Endothelial cell (in vitro differentiated cells): ENCODE results near the gene HDAC7. TPM values are rescaled to one million over a fixed set of nuclear protein-coding genes. Genes with fewer than 3 reads are reported as not detected.
A peak's percentile ranks its signal among the peaks of the same experiment; 100 is the strongest.

Experiments
- DNase-seq: peaks from one replicate; pipeline ENCODE4 v3.0.0; 2021; ENCODE audit warnings: low spot score
- H3K27ac Mint-ChIP-seq: one replicate; pipeline ENCODE4 v1.8.0; 2021; ENCODE audit warnings: mixed read lengths, inconsistent platforms; ENCODE audit not compliant: unreplicated experiment
- H3K27me3 Mint-ChIP-seq: one replicate; pipeline ENCODE4 v1.8.0; 2021; ENCODE audit warnings: mild to moderate bottlenecking, moderate library complexity, mixed read lengths, inconsistent platforms; ENCODE audit not compliant: unreplicated experiment
- H3K36me3 Mint-ChIP-seq: one replicate; pipeline ENCODE4 v1.8.0; 2021; ENCODE audit warnings: mild to moderate bottlenecking, low read depth, mixed read lengths, inconsistent platforms; ENCODE audit not compliant: unreplicated experiment
- H3K4me1 Mint-ChIP-seq: one replicate; pipeline ENCODE4 v1.8.0; 2021; ENCODE audit warnings: mild to moderate bottlenecking, mixed read lengths, inconsistent platforms; ENCODE audit not compliant: unreplicated experiment
- H3K4me3 Mint-ChIP-seq: one replicate; pipeline ENCODE4 v1.8.0; 2021; ENCODE audit warnings: mild to moderate bottlenecking, mixed read lengths, inconsistent platforms; ENCODE audit not compliant: unreplicated experiment
- H3K9me3 Mint-ChIP-seq: one replicate; pipeline ENCODE4 v1.8.0; 2021; ENCODE audit warnings: mixed read lengths, inconsistent platforms; ENCODE audit not compliant: unreplicated experiment
- total RNA-seq: library from RNA; stranded (reverse); fragmentation: NEBNext Ultra II Directional; extraction: Animal tissue kit (Norgen Biotek cat#: 25700); gene quantifications from one replicate; pipeline ENCODE4 v1.2.1, GENCODE V29; 2021; ENCODE audit not compliant: unreplicated experiment
- TF ChIP-seq, protein P1 (sequence below): fragments of 200-600 bp; sonication (generic); IDR thresholded peaks from one replicate; pipeline ENCODE4 v1.5.0; 2021; ENCODE audit warnings: antibody characterized with exemption; ENCODE audit not compliant: unreplicated experiment

Gene HDAC7
- total RNA-seq, 1 donor from 2014 or later: 387 TPM

DNA sequence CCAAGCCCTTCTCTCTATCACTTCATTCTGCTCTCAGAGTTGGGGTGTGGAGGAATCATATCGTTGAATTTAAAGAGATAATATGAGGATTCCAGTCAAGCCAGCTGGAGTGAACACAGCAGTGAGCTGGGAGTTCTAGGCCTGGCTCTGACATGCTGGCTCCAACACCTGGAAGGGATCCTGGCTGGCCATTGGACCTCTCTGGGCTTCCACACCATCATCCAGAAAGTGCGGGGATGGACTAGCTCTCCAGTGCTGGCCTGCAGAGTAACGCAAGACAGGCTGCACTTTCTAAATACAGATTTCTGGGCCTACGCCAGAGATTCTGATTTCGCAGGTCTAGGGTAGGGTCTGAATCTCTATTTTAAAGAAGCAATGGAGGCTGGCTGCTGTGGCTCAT, 34.8 kb upstream of the HDAC7 start:
- no peak overlapping the region for H3K27ac Mint-ChIP-seq

DNA sequence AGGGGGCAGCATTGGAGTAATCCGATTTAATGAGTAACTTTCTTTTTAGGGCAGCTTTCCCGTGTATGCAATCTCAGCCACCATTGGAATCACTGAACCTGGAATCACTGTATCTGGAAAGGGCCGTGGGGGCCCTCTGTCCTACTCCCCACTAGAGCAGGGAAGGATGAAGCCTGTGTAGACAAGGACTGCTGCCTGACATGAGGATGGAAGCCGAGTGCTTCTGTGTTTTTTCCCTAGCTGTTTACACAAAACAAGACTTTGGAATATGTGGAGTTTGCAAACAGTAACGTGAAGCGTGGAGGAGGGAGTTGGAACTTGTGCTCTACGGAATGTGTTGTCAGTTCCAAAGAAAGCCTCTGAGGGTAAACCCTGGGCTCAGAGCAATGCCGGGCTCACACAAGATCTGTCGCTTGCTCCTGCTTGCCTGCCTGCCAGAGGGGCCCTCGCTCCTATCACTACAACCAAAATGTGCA, 32.4 kb upstream of the HDAC7 start:
- Mint-ChIP-seq H3K27ac (no peak overlapping the region), H3K9me3 (no peaks in the 10 kb centered on the region), H3K4me1 (peaks cover 44% of the 10 kb centered on the region), H3K27me3 (peaks cover 17% of the 10 kb centered on the region), H3K4me3 (no peak overlapping the region), H3K36me3 (peaks cover 4% of the 10 kb centered on the region)
- TF ChIP-seq, protein P1, sequence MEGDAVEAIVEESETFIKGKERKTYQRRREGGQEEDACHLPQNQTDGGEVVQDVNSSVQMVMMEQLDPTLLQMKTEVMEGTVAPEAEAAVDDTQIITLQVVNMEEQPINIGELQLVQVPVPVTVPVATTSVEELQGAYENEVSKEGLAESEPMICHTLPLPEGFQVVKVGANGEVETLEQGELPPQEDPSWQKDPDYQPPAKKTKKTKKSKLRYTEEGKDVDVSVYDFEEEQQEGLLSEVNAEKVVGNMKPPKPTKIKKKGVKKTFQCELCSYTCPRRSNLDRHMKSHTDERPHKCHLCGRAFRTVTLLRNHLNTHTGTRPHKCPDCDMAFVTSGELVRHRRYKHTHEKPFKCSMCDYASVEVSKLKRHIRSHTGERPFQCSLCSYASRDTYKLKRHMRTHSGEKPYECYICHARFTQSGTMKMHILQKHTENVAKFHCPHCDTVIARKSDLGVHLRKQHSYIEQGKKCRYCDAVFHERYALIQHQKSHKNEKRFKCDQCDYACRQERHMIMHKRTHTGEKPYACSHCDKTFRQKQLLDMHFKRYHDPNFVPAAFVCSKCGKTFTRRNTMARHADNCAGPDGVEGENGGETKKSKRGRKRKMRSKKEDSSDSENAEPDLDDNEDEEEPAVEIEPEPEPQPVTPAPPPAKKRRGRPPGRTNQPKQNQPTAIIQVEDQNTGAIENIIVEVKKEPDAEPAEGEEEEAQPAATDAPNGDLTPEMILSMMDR: no peak
- DNase-seq: no peak

More for the DNA sequence above, 34.8 kb upstream of the HDAC7 start:
- Mint-ChIP-seq H3K4me3 (no peak overlapping the region), H3K9me3 (no peaks in the 10 kb centered on the region), H3K4me1 (peaks cover 27% of the 10 kb centered on the region), H3K27me3 (peaks cover 14% of the 10 kb centered on the region), H3K36me3 (peaks cover 4% of the 10 kb centered on the region)
- TF ChIP-seq, protein P1: no peak
- no peak for DNase-seq

DNA sequence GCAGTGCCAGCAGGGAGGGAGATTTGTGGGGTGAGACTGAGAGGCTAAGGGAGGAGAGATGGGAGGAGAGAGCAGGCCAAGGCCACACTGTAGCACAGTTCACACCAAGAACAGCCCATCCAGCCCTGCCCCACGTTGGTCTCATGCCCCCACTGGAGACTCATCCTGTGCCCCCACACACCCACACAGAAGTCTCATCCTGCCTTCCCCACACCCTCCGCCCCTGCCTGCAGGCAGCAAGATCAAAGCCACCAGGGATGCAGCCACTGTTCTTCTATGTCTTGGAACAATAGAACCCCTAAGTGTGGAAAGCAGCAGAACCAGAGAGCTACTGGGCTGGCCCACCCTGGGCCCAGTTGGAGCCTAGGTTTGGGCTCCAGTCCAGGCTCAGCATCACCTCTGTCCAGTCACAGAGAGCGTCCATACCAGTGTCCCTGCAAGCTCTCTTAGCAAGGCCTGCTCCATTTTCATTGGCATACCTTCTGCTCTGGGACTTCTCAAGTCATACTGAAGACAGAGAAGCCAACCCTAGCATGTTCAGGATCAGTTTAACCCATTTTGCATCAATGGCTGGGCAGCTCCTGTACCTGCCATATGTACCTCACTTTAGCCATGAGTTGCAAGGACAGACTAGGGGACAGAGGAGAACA, 31.7 kb upstream of the HDAC7 start:
- no peak overlapping the region for H3K4me3 Mint-ChIP-seq
- peaks cover 6% of the 10 kb centered on the region for H3K36me3 Mint-ChIP-seq
- peaks cover 16% of the 10 kb centered on the region for H3K27me3 Mint-ChIP-seq
- TF ChIP-seq, protein P1: no peak
- H3K9me3 Mint-ChIP-seq: no peaks in the 10 kb centered on the region
- no peak for DNase-seq
- peaks cover 51% of the 10 kb centered on the region for H3K4me1 Mint-ChIP-seq
- peak overlapping the region; percentile 67 for H3K27ac Mint-ChIP-seq

DNA sequence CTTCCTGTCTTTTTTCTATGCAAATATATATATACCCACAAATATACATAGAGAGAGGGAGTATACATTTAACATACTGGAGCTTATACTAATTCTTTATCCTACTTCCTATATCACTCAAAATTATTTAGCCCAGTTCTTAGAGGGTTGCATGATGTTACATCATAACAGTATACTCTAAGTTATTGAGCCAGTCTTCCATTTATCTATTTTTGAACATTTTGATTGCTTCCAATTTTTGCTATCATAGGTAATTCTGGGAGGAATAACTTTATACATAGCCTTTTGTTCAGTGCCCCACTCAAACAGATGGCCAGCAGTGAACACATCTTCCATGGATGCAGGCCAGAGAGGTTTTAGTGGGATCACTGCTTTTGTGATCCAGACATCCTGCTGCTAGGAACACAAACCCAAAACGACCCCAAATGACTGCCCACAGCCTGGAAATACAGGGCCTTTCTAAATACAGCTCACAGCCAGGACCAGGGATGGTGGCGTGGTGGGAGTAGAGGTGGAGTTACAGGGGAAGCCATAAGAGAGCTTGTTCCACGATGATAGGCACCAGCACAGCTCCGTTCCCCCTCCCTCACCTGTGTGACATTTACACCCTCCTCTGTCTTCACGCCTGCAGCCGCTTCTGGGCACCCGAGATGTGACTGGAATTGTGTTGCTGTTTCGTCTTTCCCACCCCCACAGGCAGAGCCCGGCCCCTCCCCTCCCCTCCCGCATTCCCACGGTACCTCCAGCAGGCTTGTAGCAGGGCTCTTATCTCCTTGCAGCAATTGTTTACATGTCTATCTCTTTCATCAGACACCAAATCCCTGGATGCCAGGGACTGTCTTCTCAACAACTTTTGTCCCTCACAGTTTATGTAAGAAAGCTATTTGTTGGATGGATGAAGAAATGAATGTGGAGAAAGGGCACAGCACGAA, 30.7 kb upstream of the HDAC7 start:
- TF ChIP-seq, protein P1: no peak
- H3K36me3 Mint-ChIP-seq: peaks cover 10% of the 10 kb centered on the region
- peaks cover 51% of the 10 kb centered on the region for H3K4me1 Mint-ChIP-seq
- peaks cover 20% of the 10 kb centered on the region for H3K27me3 Mint-ChIP-seq
- no peak for DNase-seq
- no peaks in the 10 kb centered on the region for H3K9me3 Mint-ChIP-seq
- peak overlapping the region; percentile 70 for H3K27ac Mint-ChIP-seq
- H3K4me3 Mint-ChIP-seq: peak overlapping the region; percentile 44
